GM23248 (cell line): ENCODE results near the gene P4HA1. TPM values are rescaled to one million over a fixed set of nuclear protein-coding genes. Genes with fewer than 3 reads are reported as not detected.
"Not testable (repeated sequence)": the region's sequence is repeated elsewhere in the genome, so short reads cannot be mapped to it uniquely, and the experiment has no call there.

Experiments used
- DNase-seq: peaks from one replicate; pipeline ENCODE4 v3.0.0-alpha.2; 2015
- H2AFZ ChIP-seq: fragments of 200-600 bp; sonication (generic); 2 replicates; pipeline ENCODE4 v1.6.1; 2016; ENCODE audit warnings: antibody characterized with exemption
- H3F3A ChIP-seq: fragments of 200-600 bp; sonication (generic); 2 replicates; pipeline ENCODE4 v1.6.1; 2016; ENCODE audit warnings: mild to moderate bottlenecking, antibody characterized with exemption, mixed run types; ENCODE audit not compliant: insufficient read depth
- H3K27ac ChIP-seq: fragments of 200-600 bp; sonication (generic); 2 replicates; pipeline ENCODE4 v1.5.1; 2016; ENCODE audit warnings: mild to moderate bottlenecking
- H3K27me3 ChIP-seq: fragments of 200-600 bp; sonication (generic); replicated peaks from 2 replicates; pipeline ENCODE4 v1.6.1; 2016; ENCODE audit warnings: mild to moderate bottlenecking; ENCODE audit not compliant: insufficient read depth
- H3K36me3 ChIP-seq: fragments of 200-600 bp; sonication (generic); 2 replicates; pipeline ENCODE4 v1.6.1; 2016; ENCODE audit warnings: low read depth, mild to moderate bottlenecking
- H3K4me1 ChIP-seq: fragments of 200-600 bp; sonication (generic); 2 replicates; pipeline ENCODE4 v1.6.1; 2016; ENCODE audit warnings: mild to moderate bottlenecking; ENCODE audit not compliant: insufficient read depth
- H3K4me2 ChIP-seq: fragments of 200-600 bp; sonication (generic); one replicate; pipeline ENCODE4 v1.6.1; 2016; ENCODE audit warnings: mild to moderate bottlenecking; ENCODE audit not compliant: unreplicated experiment
- H3K4me3 ChIP-seq: fragments of 200-600 bp; sonication (generic); 2 replicates; pipeline ENCODE4 v1.5.1; 2016; ENCODE audit warnings: mild to moderate bottlenecking
- H3K79me2 ChIP-seq: fragments of 200-600 bp; sonication (generic); 2 replicates; pipeline ENCODE4 v1.6.1; 2016; ENCODE audit warnings: mild to moderate bottlenecking; ENCODE audit not compliant: insufficient read depth
- H3K9ac ChIP-seq: fragments of 200-600 bp; sonication (generic); 2 replicates; pipeline ENCODE4 v1.6.1; 2016; ENCODE audit warnings: mild to moderate bottlenecking
- H3K9me2 ChIP-seq: fragments of 200-600 bp; sonication (generic); 2 replicates; pipeline ENCODE4 v1.6.1; 2016; ENCODE audit warnings: mixed run types, mild to moderate bottlenecking, moderate library complexity; ENCODE audit not compliant: insufficient read depth
- H3K9me3 ChIP-seq: fragments of 200-600 bp; sonication (generic); one replicate; pipeline ENCODE4 v1.6.1; 2017; ENCODE audit warnings: low read depth
- H4K20me1 ChIP-seq: fragments of 200-600 bp; sonication (generic); 2 replicates; pipeline ENCODE4 v1.6.0; 2016; ENCODE audit not compliant: insufficient read depth
- EZH2 ChIP-seq: fragments of 200-600 bp; sonication (generic); IDR thresholded peaks from 2 replicates; pipeline ENCODE4 v1.6.1; 2018; ENCODE audit warnings: antibody characterized with exemption, mild to moderate bottlenecking; ENCODE audit not compliant: insufficient read depth, poor library complexity, severe bottlenecking
- EZH2phosphoT487 ChIP-seq: fragments of 200-600 bp; sonication (generic); IDR thresholded peaks from 2 replicates; pipeline ENCODE4 v1.6.1; 2018; ENCODE audit warnings: antibody characterized with exemption, moderate library complexity, mild to moderate bottlenecking, low read depth; ENCODE audit not compliant: insufficient read depth
- WGBS, 2 experiments: methylation state at CpG; one replicate each; pipeline ENCODE4 v1.1.6; 2015 to 2017; ENCODE audit warnings: low lambda C conversion rate in 2 of 2, low coverage in 1 of 2; ENCODE audit errors: missing lambda C conversion rate in 2 of 2; 5-methylcytosine and 5-hydroxymethylcytosine counted together
- in situ Hi-C: fragments of 300-500 bp; cut with MboI; formaldehyde crosslinking; loops from 2 replicates; pipeline ENCODE4 v1.15.0; 2020
- polyA plus RNA-seq: library from polyadenylated mRNA; unstranded; fragments of >200 nt; fragmentation: Nextera tagmentation; extraction: Ambion mirVana; gene quantifications from 2 replicates; pipeline ENCODE4 v1.2.1, GENCODE V29; 2016
- total RNA-seq: library from RNA; depleted of rRNA; stranded (reverse); fragments of >200 nt; shearing (Covaris generic); gene quantifications from 2 replicates; pipeline ENCODE4 v1.2.3, GENCODE V29; 2014

Gene P4HA1
- total and polyA plus RNA-seq, 2 experiments from 2014 or later, result 363 to 387 TPM

DNA sequence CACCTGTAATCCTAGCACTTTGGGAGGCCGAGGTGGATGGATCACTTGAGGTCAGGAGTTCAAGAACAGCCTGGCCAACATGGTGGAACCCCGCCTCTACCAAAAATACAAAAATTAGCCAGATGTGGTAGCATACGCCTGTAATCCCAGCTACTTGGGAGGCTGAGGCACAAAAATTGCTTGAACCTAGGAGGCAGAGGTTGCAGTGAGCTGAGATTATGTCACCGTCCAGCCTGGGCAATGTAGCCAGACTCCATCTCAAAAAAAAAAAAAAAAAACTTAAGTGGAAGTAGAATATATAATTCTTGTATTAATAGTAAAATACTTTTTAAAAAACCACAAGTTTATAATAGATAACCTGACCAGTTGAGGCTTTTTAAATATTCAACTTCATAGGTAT, 112.0 kb downstream of the P4HA1 start:
- H3K79me2 ChIP-seq, H3K9ac ChIP-seq, H2AFZ ChIP-seq, H3K27ac ChIP-seq, H3K36me3 ChIP-seq, H4K20me1 ChIP-seq, DNase-seq, H3K9me3 ChIP-seq, H3K4me2 ChIP-seq, H3K4me1 ChIP-seq, H3K4me3 ChIP-seq, in situ Hi-C loops, H3K27me3 ChIP-seq, H3K9me2 ChIP-seq: not testable (repeated sequence)
- WGBS, 2 experiments, result 90% methylated on average over 4 of the region's 4 CpGs
- peaks cover 51% of the 10 kb centered on the region for H3F3A ChIP-seq

DNA sequence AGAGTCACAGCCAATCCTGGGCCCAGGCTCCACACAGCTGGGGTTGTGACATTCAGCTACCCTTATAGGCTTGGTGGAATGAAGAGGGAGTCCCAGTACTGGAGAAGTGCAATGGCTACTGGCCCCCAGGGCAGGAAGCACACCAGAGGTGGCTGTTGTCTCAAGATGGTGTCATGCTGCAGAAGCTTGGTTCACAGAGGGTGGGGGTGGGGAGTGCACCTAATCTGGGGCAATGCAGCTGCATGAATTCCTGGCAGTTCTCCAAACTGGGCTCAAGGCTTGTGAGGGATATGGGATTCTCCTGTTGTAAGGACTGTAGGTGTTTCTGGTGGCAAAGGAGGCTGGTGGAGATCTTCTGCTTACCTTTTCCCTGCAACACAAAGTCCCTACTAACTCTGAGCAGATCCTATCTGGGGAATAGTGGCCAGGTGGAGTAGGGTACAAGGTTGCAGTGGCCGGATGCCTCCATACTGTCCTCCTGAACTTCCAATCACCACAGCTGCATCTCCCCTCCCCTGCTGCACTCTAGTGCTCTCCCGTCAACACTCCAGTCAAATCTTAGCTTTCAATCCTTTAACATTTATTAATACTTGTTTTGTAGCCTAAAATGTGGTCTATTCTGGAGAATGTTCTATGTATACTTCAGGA, 114.7 kb downstream of the P4HA1 start:
- no peak overlapping the region for H3K4me2 ChIP-seq

DNA sequence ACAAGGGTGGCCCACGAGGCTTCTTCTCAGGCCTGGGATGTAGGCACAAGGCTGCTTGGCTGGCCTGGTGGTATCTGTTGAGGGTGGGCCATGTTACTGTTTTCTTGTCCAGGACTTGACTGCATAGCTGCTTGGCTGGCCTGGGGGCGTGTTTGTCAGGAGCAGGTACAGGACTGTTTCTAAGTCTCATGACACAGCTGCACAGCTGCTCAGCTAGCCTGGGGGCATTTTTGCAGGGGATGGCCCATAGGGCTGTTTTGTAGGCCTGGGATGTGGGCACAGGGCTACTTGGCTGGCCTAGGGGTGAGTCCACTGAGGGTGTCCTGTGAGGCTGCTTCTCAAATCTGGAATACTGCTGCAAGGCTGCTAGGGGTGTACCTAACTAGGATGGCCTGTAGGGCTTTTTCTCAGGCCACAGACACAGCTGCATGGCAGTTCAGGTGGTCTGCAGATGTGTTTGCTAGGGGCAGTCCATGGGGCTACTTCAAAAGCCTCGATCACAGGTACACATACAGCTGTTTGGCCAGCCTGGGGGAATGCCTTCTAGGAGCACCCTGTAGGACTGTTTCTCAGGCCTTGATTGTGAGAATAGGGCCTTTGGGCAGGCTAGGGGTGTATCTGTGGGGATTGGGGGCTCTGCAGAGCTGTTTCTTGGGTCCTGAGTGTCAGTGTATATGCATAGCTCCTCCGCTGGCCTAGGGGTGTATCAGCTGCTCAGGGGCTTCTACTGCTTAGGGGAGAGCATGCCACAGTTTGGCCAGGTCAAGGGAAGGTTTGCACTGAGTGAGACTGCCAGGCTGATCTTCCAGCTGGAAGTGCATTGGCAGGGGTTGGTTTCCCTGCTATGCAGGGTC, 115.4 kb downstream of the P4HA1 start:
- H3K4me1 ChIP-seq, result no peaks in the 10 kb centered on the region
- WGBS, 2 experiments, result 77 to 78% methylated on average over 4 of the region's 4 CpGs
- H3K27ac ChIP-seq, result no peak overlapping the region
- no peaks in the 10 kb centered on the region for H4K20me1 ChIP-seq
- H3F3A ChIP-seq, result peaks cover 29% of the 10 kb centered on the region; the same call in 1 of the 2 replicates
- H3K36me3 ChIP-seq, result no peaks in the 10 kb centered on the region
- no peaks in the 10 kb centered on the region for H3K27me3 ChIP-seq
- no peak overlapping the region for H3K9ac ChIP-seq
- no peak overlapping the region for H3K4me3 ChIP-seq
- TF ChIP-seq EZH2phosphoT487 (no peak), EZH2 (no peak)
- in situ Hi-C loops, result no loop called here
- H3K4me2 ChIP-seq, result no peak overlapping the region
- DNase-seq, result no peak
- no peaks in the 10 kb centered on the region for H3K79me2 ChIP-seq
- no peak overlapping the region for H2AFZ ChIP-seq
- H3K9me3 ChIP-seq, result peaks cover 12% of the 10 kb centered on the region
- no peaks in the 10 kb centered on the region for H3K9me2 ChIP-seq

More for the DNA sequence above, 114.7 kb downstream of the P4HA1 start:
- H2AFZ ChIP-seq, result no peak overlapping the region
- H3K9me2 ChIP-seq, result no peaks in the 10 kb centered on the region
- H3K36me3 ChIP-seq, result no peaks in the 10 kb centered on the region
- H3K79me2 ChIP-seq, result no peaks in the 10 kb centered on the region
- no peak for DNase-seq
- H3K4me1 ChIP-seq, result no peaks in the 10 kb centered on the region
- WGBS, 2 experiments, result 92 to 93% methylated on average over 2 of the region's 2 CpGs
- TF ChIP-seq EZH2, result no peak
- H3K9me3 ChIP-seq, result peaks cover 9% of the 10 kb centered on the region
- H3F3A ChIP-seq, result peaks cover 36% of the 10 kb centered on the region
- H3K27ac ChIP-seq, result no peak overlapping the region
- no peaks in the 10 kb centered on the region for H3K27me3 ChIP-seq
- H4K20me1 ChIP-seq, result no peaks in the 10 kb centered on the region
- no peak overlapping the region for H3K4me3 ChIP-seq
- in situ Hi-C loops, result no loop called here
- no peak overlapping the region for H3K9ac ChIP-seq

DNA sequence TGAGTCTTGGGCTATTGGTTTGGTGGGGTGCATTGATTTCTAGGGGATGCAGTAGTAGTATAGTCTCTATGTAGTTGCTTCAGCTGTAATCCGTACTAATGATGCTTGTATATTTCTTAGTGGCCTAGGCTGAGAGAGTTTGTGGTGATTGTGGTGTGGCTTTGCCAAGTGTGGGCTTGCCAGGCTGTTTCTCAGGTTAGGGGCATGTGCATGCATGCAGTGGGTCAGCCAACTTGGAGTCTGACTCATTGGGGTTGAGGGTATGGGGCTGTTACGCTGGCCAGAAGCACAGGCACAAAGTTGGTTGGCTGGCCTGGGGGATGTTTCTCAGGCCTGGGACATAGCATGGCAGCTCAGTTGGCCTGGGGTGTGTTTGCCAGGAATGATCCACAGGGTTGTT, 116.3 kb downstream of the P4HA1 start:
- peaks cover 12% of the 10 kb centered on the region for H3K9me3 ChIP-seq
- H3K4me3 ChIP-seq, result no peak overlapping the region
- H3F3A ChIP-seq, result peaks cover 20% of the 10 kb centered on the region; the same call in 1 of the 2 replicates
- no peak overlapping the region for H3K27ac ChIP-seq
- no peaks in the 10 kb centered on the region for H3K79me2 ChIP-seq
- no peaks in the 10 kb centered on the region for H3K4me1 ChIP-seq
- no peak for DNase-seq
- no peaks in the 10 kb centered on the region for H3K36me3 ChIP-seq
- no peak overlapping the region for H3K4me2 ChIP-seq
- H4K20me1 ChIP-seq, result no peaks in the 10 kb centered on the region
- H3K9me2 ChIP-seq, result no peaks in the 10 kb centered on the region
- in situ Hi-C loops, result no loop called here
- no peak overlapping the region for H2AFZ ChIP-seq
- TF ChIP-seq EZH2 (no peak), EZH2phosphoT487 (no peak)
- no peaks in the 10 kb centered on the region for H3K27me3 ChIP-seq
- no peak overlapping the region for H3K9ac ChIP-seq
- 75% methylated on average over 2 of the region's 2 CpGs for WGBS, 2 experiments
